K562 (cell line): ENCODE data around the gene MTERF2. TPM values are rescaled to one million over a fixed set of nuclear protein-coding genes. Genes with fewer than 3 reads are reported as not detected.

ENCODE experiments used
- CBFA2T2 ChIP-seq: fragments of 450-650 bp; conservative IDR thresholded peaks from 2 replicates; pipeline ENCODE4 v1.6.1; 2017; ENCODE audit warnings: mild to moderate bottlenecking
- CC2D1A ChIP-seq: fragments of 450-650 bp; IDR thresholded peaks from 2 replicates; pipeline ENCODE4 v1.6.1; 2017; ENCODE audit warnings: mild to moderate bottlenecking
- ERF ChIP-seq: fragments of 450-650 bp; formaldehyde crosslinking; IDR thresholded peaks from 2 replicates; pipeline ENCODE4 v1.4.0; 2020; ENCODE audit warnings: mild to moderate bottlenecking, mixed read lengths
- HDAC8 ChIP-seq: fragments of 450-650 bp; IDR thresholded peaks from 2 replicates; pipeline ENCODE4 v1.6.1; 2016; ENCODE audit warnings: mild to moderate bottlenecking, missing genetic modification characterization, moderate library complexity, missing compliant biosample characterization
- MAFG ChIP-seq: fragments of 450-650 bp; conservative IDR thresholded peaks from 2 replicates; pipeline ENCODE4 v1.6.1; 2016; ENCODE audit warnings: missing genetic modification characterization, missing compliant biosample characterization
- MEF2D ChIP-seq: conservative IDR thresholded peaks from 2 replicates; pipeline ENCODE4 v1.6.1; 2016; ENCODE audit warnings: low read depth, missing genetic modification characterization, missing compliant biosample characterization
- PHB2 ChIP-seq: fragments of 450-650 bp; IDR thresholded peaks from 2 replicates; pipeline ENCODE4 v1.6.1; 2017; ENCODE audit warnings: low read depth
- RCOR1 ChIP-seq, 2 experiments: IDR thresholded peaks; 2 replicates each; pipeline ENCODE4 v1.6.1; 2012; ENCODE audit warnings: low read depth in 2 of 2, low read length in 2 of 2, borderline replicate concordance in 1 of 2, improper control_type of control experiment in 1 of 2
- SMAD1 ChIP-seq: fragments of 150-350 bp; IDR thresholded peaks from 2 replicates; pipeline ENCODE4 v1.6.1; 2014; ENCODE audit warnings: low read length, low read depth; ENCODE audit not compliant: partially characterized antibody
- TEAD4 ChIP-seq, 2 experiments: sonication (generic) in 1 of 2; formaldehyde crosslinking in 1 of 2; IDR thresholded peaks; 2 replicates each; pipeline versions ENCODE4 v1.6.1 to v1.8.0; 2012 to 2022; ENCODE audit warnings: borderline replicate concordance in 1 of 2, inconsistent platforms in 1 of 2, low read length in 1 of 2, mild to moderate bottlenecking in 1 of 2, missing genetic modification reagents in 1 of 2
- ZNF316 ChIP-seq: fragments of 450-650 bp; IDR thresholded peaks from 2 replicates; pipeline ENCODE4 v1.6.1; 2016
- ZNF57 ChIP-seq: fragments of 450-650 bp; formaldehyde crosslinking; IDR thresholded peaks from 2 replicates; pipeline ENCODE4 v1.4.0; 2020; ENCODE audit warnings: mild to moderate bottlenecking, moderate library complexity
- polyA plus RNA-seq, 8 experiments: library from polyadenylated mRNA; depleted of rRNA in 4 of 8; stranded (reverse) in 5 of 8; unstranded in 3 of 8; fragments of >200 nt; fragmentation: Nextera tagmentation in 2 of 8; fragmentation: Illumina TruSeq in 1 of 8; extraction: Ambion mirVana in 2 of 8; extraction: Trizol in 1 of 8; gene quantifications; 2 replicates each; pipeline versions ENCODE4 v1.2.1 to v1.2.3, GENCODE V29; 2011 to 2014; ENCODE audit warnings: inconsistent platforms in 1 of 8, missing spikeins in 1 of 8
- total RNA-seq, 7 experiments: library from RNA; depleted of rRNA in 6 of 7; stranded (reverse); fragments of >200 nt in 6 of 7; fragmentation: Illumina TruSeq in 2 of 7; extraction: Trizol in 2 of 7; gene quantifications; 2 replicates each; pipeline versions ENCODE4 v1.2.1 to v1.2.3, GENCODE V29; 2011 to 2021; ENCODE audit warnings: low replicate concordance in 1 of 7
- TF ChIP-seq, protein P1 (sequence below): fragments of 450-650 bp; formaldehyde crosslinking; IDR thresholded peaks from 2 replicates; pipeline ENCODE4 v1.4.0; 2020; ENCODE audit warnings: mild to moderate bottlenecking, moderate library complexity
- TF ChIP-seq, protein P2 (sequence below): IDR thresholded peaks from 2 replicates; pipeline ENCODE4 v1.6.1; 2012; ENCODE audit warnings: low read depth, low read length, improper control_type of control experiment, borderline replicate concordance
- TF ChIP-seq, protein P3 (sequence below), 2 experiments: fragments of 450-650 bp; formaldehyde crosslinking in 1 of 2; IDR thresholded peaks; 2 replicates each; pipeline versions ENCODE4 v1.4.0 to v1.6.1; 2014 to 2020; ENCODE audit warnings: mild to moderate bottlenecking in 2 of 2, borderline replicate concordance in 1 of 2, low read depth in 1 of 2

MTERF2 gene
- total and polyA plus RNA-seq, 9 of the 15 experiments (the other 6 are each of a cell fraction or from before 2014, with no cell fraction given): 10.0 to 63.2 (median 33.2) TPM

- peak; percentile 67; the same call in 1 of the 2 replicates for TF ChIP-seq MEF2D (tag)
- TF ChIP-seq, protein P1, sequence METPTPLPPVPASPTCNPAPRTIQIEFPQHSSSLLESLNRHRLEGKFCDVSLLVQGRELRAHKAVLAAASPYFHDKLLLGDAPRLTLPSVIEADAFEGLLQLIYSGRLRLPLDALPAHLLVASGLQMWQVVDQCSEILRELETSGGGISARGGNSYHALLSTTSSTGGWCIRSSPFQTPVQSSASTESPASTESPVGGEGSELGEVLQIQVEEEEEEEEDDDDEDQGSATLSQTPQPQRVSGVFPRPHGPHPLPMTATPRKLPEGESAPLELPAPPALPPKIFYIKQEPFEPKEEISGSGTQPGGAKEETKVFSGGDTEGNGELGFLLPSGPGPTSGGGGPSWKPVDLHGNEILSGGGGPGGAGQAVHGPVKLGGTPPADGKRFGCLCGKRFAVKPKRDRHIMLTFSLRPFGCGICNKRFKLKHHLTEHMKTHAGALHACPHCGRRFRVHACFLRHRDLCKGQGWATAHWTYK (CRISPR knock-in tag): peak; percentile 57; the same call in 1 of the 2 replicates
- peak; percentile 89 for TF ChIP-seq CBFA2T2
- TF ChIP-seq MAFG (tag): peak; percentile 50
- TF ChIP-seq TEAD4 (IDR thresholded peaks at IDR 0.05; ENCODE audit: low read length): peak; percentile 94
- no peak for TF ChIP-seq TEAD4 (CRISPR knock-in tag; IDR thresholded peaks at IDR 0.05; ENCODE audit: borderline replicate concordance)
- no peak for TF ChIP-seq SMAD1
- TF ChIP-seq CC2D1A: peak; percentile 79
- TF ChIP-seq PHB2: peak; percentile 60; the same call in 1 of the 2 replicates
- no peak for TF ChIP-seq ERF (CRISPR knock-in tag)
- TF ChIP-seq RCOR1 (IDR thresholded peaks at IDR 0.05; ENCODE audit: borderline replicate concordance in 1 of 2, low read depth in 2 of 2, low read length in 2 of 2): peak in 1 of 2 experiments; percentile 71; a peak in 1 of 4 replicates
- TF ChIP-seq HDAC8: no peak
- peak; percentile 62; the same call in 1 of the 2 replicates for TF ChIP-seq ZNF316
- TF ChIP-seq, protein P2, sequence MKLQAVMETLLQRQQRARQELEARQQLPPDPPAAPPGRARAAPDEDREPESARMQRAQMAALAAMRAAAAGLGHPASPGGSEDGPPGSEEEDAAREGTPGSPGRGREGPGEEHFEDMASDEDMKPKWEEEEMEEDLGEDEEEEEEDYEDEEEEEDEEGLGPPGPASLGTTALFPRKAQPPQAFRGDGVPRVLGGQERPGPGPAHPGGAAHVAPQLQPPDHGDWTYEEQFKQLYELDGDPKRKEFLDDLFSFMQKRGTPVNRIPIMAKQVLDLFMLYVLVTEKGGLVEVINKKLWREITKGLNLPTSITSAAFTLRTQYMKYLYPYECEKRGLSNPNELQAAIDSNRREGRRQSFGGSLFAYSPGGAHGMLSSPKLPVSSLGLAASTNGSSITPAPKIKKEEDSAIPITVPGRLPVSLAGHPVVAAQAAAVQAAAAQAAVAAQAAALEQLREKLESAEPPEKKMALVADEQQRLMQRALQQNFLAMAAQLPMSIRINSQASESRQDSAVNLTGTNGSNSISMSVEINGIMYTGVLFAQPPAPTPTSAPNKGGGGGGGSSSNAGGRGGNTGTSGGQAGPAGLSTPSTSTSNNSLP: peak; percentile 80; the same call in 1 of the 2 replicates
- TF ChIP-seq ZNF57 (CRISPR knock-in tag): no peak
- TF ChIP-seq, protein P3, sequence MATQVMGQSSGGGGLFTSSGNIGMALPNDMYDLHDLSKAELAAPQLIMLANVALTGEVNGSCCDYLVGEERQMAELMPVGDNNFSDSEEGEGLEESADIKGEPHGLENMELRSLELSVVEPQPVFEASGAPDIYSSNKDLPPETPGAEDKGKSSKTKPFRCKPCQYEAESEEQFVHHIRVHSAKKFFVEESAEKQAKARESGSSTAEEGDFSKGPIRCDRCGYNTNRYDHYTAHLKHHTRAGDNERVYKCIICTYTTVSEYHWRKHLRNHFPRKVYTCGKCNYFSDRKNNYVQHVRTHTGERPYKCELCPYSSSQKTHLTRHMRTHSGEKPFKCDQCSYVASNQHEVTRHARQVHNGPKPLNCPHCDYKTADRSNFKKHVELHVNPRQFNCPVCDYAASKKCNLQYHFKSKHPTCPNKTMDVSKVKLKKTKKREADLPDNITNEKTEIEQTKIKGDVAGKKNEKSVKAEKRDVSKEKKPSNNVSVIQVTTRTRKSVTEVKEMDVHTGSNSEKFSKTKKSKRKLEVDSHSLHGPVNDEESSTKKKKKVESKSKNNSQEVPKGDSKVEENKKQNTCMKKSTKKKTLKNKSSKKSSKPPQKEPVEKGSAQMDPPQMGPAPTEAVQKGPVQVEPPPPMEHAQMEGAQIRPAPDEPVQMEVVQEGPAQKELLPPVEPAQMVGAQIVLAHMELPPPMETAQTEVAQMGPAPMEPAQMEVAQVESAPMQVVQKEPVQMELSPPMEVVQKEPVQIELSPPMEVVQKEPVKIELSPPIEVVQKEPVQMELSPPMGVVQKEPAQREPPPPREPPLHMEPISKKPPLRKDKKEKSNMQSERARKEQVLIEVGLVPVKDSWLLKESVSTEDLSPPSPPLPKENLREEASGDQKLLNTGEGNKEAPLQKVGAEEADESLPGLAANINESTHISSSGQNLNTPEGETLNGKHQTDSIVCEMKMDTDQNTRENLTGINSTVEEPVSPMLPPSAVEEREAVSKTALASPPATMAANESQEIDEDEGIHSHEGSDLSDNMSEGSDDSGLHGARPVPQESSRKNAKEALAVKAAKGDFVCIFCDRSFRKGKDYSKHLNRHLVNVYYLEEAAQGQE (IDR thresholded peaks at IDR 0.05; ENCODE audit: borderline replicate concordance): no peak
- TF ChIP-seq, protein P3 (CRISPR knock-in tag; IDR thresholded peaks at IDR 0.05; ENCODE audit: low read depth): no peak
Measured at GRCh38 chr12:106942775-106943174, 44.2 kb downstream of the MTERF2 start (continued).
